ENCODE measurements around the gene DES. TPM values are rescaled to one million over a fixed set of nuclear protein-coding genes. Genes with fewer than 3 reads are reported as not detected.

Gene DES
- total and polyA plus RNA-seq, 4 donors: 23.9 to 108 (median 57.9) TPM

GRCh38 chr2:219447242-219448098 lies 29.3 kb downstream of the DES start:
- peaks cover 0 to 11% (median 0%) of the 10 kb centered on the region in 4 donors for H3K36me3 ChIP-seq (ENCODE audit: control insufficient read depth in 4 of 4, insufficient read depth in 4 of 4, low read length in 4 of 4)
- H3K27me3 ChIP-seq (ENCODE audit: control insufficient read depth in 3 of 3, insufficient read depth in 3 of 3, low read length in 2 of 3): peaks cover 0 to 26% (median 16%) of the 10 kb centered on the region in 3 donors
- H3K4me1 ChIP-seq (ENCODE audit: control insufficient read depth in 5 of 5, insufficient read depth in 5 of 5, low read length in 5 of 5): peaks cover 0 to 26% (median 4%) of the 10 kb centered on the region in 5 donors
- H3K9me3 ChIP-seq (ENCODE audit: control insufficient read depth in 4 of 4, insufficient read depth in 3 of 4, low read length in 3 of 4): no peaks in the 10 kb centered on the region
- DNase-seq (no peak), ATAC-seq (ENCODE audit: insufficient read depth, low FRiP score) (no peak)
- no peak for TF ChIP-seq CTCF (IDR thresholded peaks at IDR 0.05; ENCODE audit: control extremely low read depth, extremely low read depth)
- no peak overlapping the region for H3K4me3 ChIP-seq
- no peak overlapping the region for H3K27ac ChIP-seq (ENCODE audit: low read depth in 1 of 2, low read length in 1 of 2)
- 64 to 80% methylated on average over 23 of the region's 23 CpGs for WGBS, 2 donors
- H3K9ac ChIP-seq (ENCODE audit: insufficient read depth in 1 of 2, low read length in 2 of 2): no peak overlapping the region

GRCh38 chr2:219448099-219448775 lies 30.1 kb downstream of the DES start:
- WGBS, 2 donors: 13 to 21% methylated on average over 72 to 88 of the region's 88 CpGs

GRCh38 chr2:219448776-219449341 lies 30.7 kb downstream of the DES start:
- H3K4me1 ChIP-seq (ENCODE audit: control insufficient read depth in 5 of 5, insufficient read depth in 5 of 5, low read length in 5 of 5): peaks cover 0 to 28% (median 5%) of the 10 kb centered on the region in 5 donors
- no peaks in the 10 kb centered on the region for H3K9me3 ChIP-seq (ENCODE audit: control insufficient read depth in 4 of 4, insufficient read depth in 3 of 4, low read length in 3 of 4)
- H3K27me3 ChIP-seq (ENCODE audit: control insufficient read depth in 3 of 3, insufficient read depth in 3 of 3, low read length in 2 of 3): peaks cover 0 to 20% (median 19%) of the 10 kb centered on the region in 3 donors
- no peak for DNase-seq
- no peak overlapping the region for H3K27ac ChIP-seq (ENCODE audit: low read depth in 1 of 2, low read length in 1 of 2)
- ATAC-seq (ENCODE audit: insufficient read depth, low FRiP score): no peak
- no peak overlapping the region for H3K4me3 ChIP-seq
- no peak for TF ChIP-seq CTCF (IDR thresholded peaks at IDR 0.05; ENCODE audit: control extremely low read depth, extremely low read depth)
- no peak overlapping the region for H3K9ac ChIP-seq (ENCODE audit: insufficient read depth in 1 of 2, low read length in 2 of 2)
- 20% methylated on average over 39 to 51 of the region's 51 CpGs for WGBS, 2 donors
- H3K36me3 ChIP-seq (ENCODE audit: control insufficient read depth in 4 of 4, insufficient read depth in 4 of 4, low read length in 4 of 4): peaks cover 0 to 7% (median 0%) of the 10 kb centered on the region in 4 donors

More at GRCh38 chr2:219448099-219448775, 30.1 kb downstream of the DES start:
- no peaks in the 10 kb centered on the region for H3K9me3 ChIP-seq (ENCODE audit: control insufficient read depth in 4 of 4, insufficient read depth in 3 of 4, low read length in 3 of 4)
- no peak for TF ChIP-seq CTCF (IDR thresholded peaks at IDR 0.05; ENCODE audit: control extremely low read depth, extremely low read depth)
- H3K4me3 ChIP-seq: no peak overlapping the region
- no peak overlapping the region for H3K27ac ChIP-seq (ENCODE audit: low read depth in 1 of 2, low read length in 1 of 2)
- peaks cover 0 to 20% (median 19%) of the 10 kb centered on the region in 3 donors for H3K27me3 ChIP-seq (ENCODE audit: control insufficient read depth in 3 of 3, insufficient read depth in 3 of 3, low read length in 2 of 3)
- H3K36me3 ChIP-seq (ENCODE audit: control insufficient read depth in 4 of 4, insufficient read depth in 4 of 4, low read length in 4 of 4): peaks cover 0 to 7% (median 0%) of the 10 kb centered on the region in 4 donors
- DNase-seq (no peak), ATAC-seq (ENCODE audit: insufficient read depth, low FRiP score) (no peak)
- no peak overlapping the region for H3K9ac ChIP-seq (ENCODE audit: insufficient read depth in 1 of 2, low read length in 2 of 2)
- H3K4me1 ChIP-seq (ENCODE audit: control insufficient read depth in 5 of 5, insufficient read depth in 5 of 5, low read length in 5 of 5): peaks cover 0 to 26% (median 5%) of the 10 kb centered on the region in 5 donors

Measured in lung (tissue), 12 donors.